Endodermal cell (in vitro differentiated cells): ENCODE data around the gene TECRL. TPM values are rescaled to one million over a fixed set of nuclear protein-coding genes. Genes with fewer than 3 reads are reported as not detected.

Experiments used
- DNase-seq: peaks from one replicate; pipeline ENCODE4 v3.0.0-alpha.2; 2017
- H3K27ac ChIP-seq: 2 replicates; pipeline ENCODE4 v1.5.1; 2013; ENCODE audit warnings: mild to moderate bottlenecking, low read depth, low read length, moderate library complexity
- H3K27me3 ChIP-seq: 2 replicates; pipeline ENCODE4 v1.6.1; 2013; ENCODE audit warnings: mild to moderate bottlenecking, low read length, moderate library complexity; ENCODE audit not compliant: insufficient read depth, control insufficient read depth, poor library complexity, severe bottlenecking
- H3K36me3 ChIP-seq: 2 replicates; pipeline ENCODE4 v1.7.0; 2013; ENCODE audit warnings: mild to moderate bottlenecking, low read length, moderate library complexity; ENCODE audit not compliant: control insufficient read depth, insufficient read depth
- H3K4me1 ChIP-seq: one replicate; pipeline ENCODE4 v1.7.0; 2013; ENCODE audit warnings: low read length; ENCODE audit not compliant: control insufficient read depth, insufficient read depth
- H3K4me3 ChIP-seq: 2 replicates; pipeline ENCODE4 v1.5.1; 2013; ENCODE audit warnings: mild to moderate bottlenecking, low read length, moderate library complexity
- H3K9ac ChIP-seq: 2 replicates; pipeline ENCODE4 v1.6.1; 2013; ENCODE audit warnings: mild to moderate bottlenecking, low read length, moderate library complexity; ENCODE audit not compliant: poor library complexity, severe bottlenecking; ENCODE audit errors: extremely low read depth
- H3K9me3 ChIP-seq: 2 replicates; pipeline ENCODE4 v1.6.1; 2013; ENCODE audit warnings: mild to moderate bottlenecking, low read length, moderate library complexity; ENCODE audit not compliant: control insufficient read depth
- H3K27ac Mint-ChIP-seq: 2 replicates; pipeline ENCODE4 v1.8.0; 2020; ENCODE audit warnings: mixed read lengths
- H3K27me3 Mint-ChIP-seq: 2 replicates; pipeline ENCODE4 v1.8.0; 2021; ENCODE audit warnings: mild to moderate bottlenecking, mixed read lengths; ENCODE audit not compliant: insufficient read depth
- H3K36me3 Mint-ChIP-seq: 2 replicates; pipeline ENCODE4 v1.8.0; 2020; ENCODE audit warnings: low read depth, mixed read lengths
- H3K4me1 Mint-ChIP-seq: 2 replicates; pipeline ENCODE4 v1.8.0; 2020; ENCODE audit warnings: mixed read lengths
- H3K4me3 Mint-ChIP-seq: 2 replicates; pipeline ENCODE4 v1.8.0; 2020; ENCODE audit warnings: mild to moderate bottlenecking, moderate library complexity, mixed read lengths
- H3K9me3 Mint-ChIP-seq: 2 replicates; pipeline ENCODE4 v1.8.0; 2020; ENCODE audit warnings: mild to moderate bottlenecking, mixed read lengths
- CTCF ChIP-seq: fragments of 200-600 bp; sonication (generic); conservative IDR thresholded peaks from 2 replicates; pipeline ENCODE4 v1.5.0; 2021; ENCODE audit warnings: antibody characterized with exemption, mild to moderate bottlenecking
- WGBS, 2 experiments: methylation state at CpG; one replicate each; pipeline versions ENCODE4 v1.1.5 to v1.1.7; 2013; ENCODE audit warnings: missing lambda C conversion rate in 2 of 2, mixed read lengths in 1 of 2; ENCODE audit not compliant: insufficient coverage in 1 of 2, insufficient read length in 1 of 2; 5-methylcytosine and 5-hydroxymethylcytosine counted together
- total RNA-seq, 2 donors: library from RNA; stranded (reverse); fragmentation: NEBNext Ultra II Directional in 1 of 2; extraction: Animal tissue kit (Norgen Biotek cat#: 25700) in 1 of 2; gene quantifications; 2 replicates in 1 of 2; 3 replicates in 1 of 2; pipeline ENCODE4 v1.2.1, GENCODE V29; 2021

Gene TECRL
- total RNA-seq, 2 donors from 2014 or later: not detected

DNA sequence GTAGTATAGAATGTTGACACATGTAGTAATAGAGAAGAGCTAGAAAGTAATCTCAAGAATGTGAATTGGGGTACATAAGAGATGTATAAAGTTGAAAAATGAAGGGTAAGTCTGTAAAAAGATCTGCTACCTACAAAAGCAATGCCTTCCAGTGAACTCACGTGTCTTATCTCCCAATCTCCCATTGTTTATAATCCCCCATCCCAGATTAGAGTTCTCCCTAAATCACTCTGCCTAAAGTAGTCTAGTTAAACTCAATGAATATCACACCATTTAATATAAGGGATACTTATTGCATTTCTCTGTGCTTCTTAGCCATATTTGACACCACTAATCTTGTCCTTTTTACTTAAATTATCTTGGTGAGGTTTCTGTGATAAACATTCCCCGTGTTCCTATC, 6.6 kb downstream of the TECRL start:
- peaks cover 25% of the 10 kb centered on the region for H3K4me1 Mint-ChIP-seq
- Histone ChIP-seq H3K27me3 (no peaks in the 10 kb centered on the region), H3K27ac (no peak overlapping the region), H3K36me3 (no peaks in the 10 kb centered on the region), H3K4me3 (no peak overlapping the region), H3K4me1 (no peaks in the 10 kb centered on the region), H3K9ac (no peak overlapping the region), H3K9me3 (peaks cover 30% of the 10 kb centered on the region)
- no peak overlapping the region for H3K4me3 Mint-ChIP-seq
- peaks cover 23% of the 10 kb centered on the region for H3K9me3 Mint-ChIP-seq
- H3K36me3 Mint-ChIP-seq: peaks cover 6% of the 10 kb centered on the region
- 45 to 80% methylated on average over 2 of the region's 2 CpGs for WGBS, 2 experiments
- TF ChIP-seq CTCF: no peak
- DNase-seq: no peak
- no peaks in the 10 kb centered on the region for H3K27me3 Mint-ChIP-seq
- no peak overlapping the region for H3K27ac Mint-ChIP-seq

DNA sequence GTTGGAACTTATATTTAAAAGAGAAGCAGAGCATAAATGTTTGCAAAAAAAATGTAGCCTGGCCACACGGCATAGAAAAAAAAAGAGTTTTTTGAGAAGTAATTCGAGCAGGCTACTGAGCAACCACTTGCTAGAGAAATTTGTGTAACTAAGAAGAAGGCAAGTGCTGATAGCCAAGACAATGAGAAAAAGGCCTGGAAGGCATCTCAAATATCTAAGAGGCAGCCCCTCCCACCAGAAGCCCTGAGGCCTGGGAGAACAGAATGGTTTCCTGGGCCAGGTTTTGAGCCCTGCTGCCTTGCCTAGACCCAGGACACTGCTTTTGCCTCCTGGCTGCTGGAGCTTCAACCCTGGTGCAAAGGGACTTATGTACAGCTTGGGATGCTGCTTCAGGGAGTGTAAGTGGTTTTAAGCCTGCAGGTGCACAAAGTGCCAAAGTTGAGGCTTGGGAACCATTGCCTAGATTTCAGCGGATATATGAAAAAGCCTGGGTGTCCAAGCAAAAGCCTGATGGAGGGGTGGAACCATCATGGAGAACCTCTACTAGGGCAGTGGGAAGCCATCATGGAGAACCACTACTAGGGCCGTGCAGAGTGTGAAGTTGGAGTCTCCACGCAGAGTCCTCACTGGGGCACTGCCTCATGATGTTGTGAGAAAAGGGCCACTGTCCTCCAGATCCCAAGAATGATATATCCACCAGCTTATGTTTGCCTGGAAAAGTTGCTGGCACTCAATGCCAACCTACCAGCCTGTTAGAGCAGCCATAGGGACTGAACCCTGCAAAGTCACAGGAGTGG, 9.7 kb downstream of the TECRL start:
- H3K36me3 ChIP-seq: no peaks in the 10 kb centered on the region
- no peak overlapping the region for H3K27ac Mint-ChIP-seq
- no peak overlapping the region for H3K4me3 Mint-ChIP-seq
- peaks cover 30% of the 10 kb centered on the region for H3K9me3 ChIP-seq
- H3K4me1 Mint-ChIP-seq: peaks cover 18% of the 10 kb centered on the region
- H3K9ac ChIP-seq: no peak overlapping the region
- TF ChIP-seq CTCF: no peak
- H3K27ac ChIP-seq: no peak overlapping the region
- H3K36me3 Mint-ChIP-seq: peaks cover 6% of the 10 kb centered on the region
- no peaks in the 10 kb centered on the region for H3K27me3 Mint-ChIP-seq
- WGBS, 2 experiments: 96 to 97% methylated on average over 5 of the region's 5 CpGs
- H3K4me3 ChIP-seq: no peak overlapping the region
- H3K9me3 Mint-ChIP-seq: peaks cover 29% of the 10 kb centered on the region
- H3K4me1 ChIP-seq: no peaks in the 10 kb centered on the region
- no peaks in the 10 kb centered on the region for H3K27me3 ChIP-seq
- peak; percentile 43 for DNase-seq

- DNase-seq: no peak
- H3K36me3 Mint-ChIP-seq: peaks cover 1% of the 10 kb centered on the region
- H3K4me3 ChIP-seq: no peak overlapping the region
- H3K9me3 ChIP-seq: peaks cover 14% of the 10 kb centered on the region
- no peak overlapping the region for H3K9ac ChIP-seq
- H3K36me3 ChIP-seq: no peaks in the 10 kb centered on the region
- TF ChIP-seq CTCF: no peak
- H3K4me3 Mint-ChIP-seq: no peak overlapping the region
- peaks cover 15% of the 10 kb centered on the region for H3K9me3 Mint-ChIP-seq
- H3K27ac ChIP-seq: no peak overlapping the region
- no CpG with 5 or more reads among the region's 3 CpGs for WGBS, 2 experiments
- no peaks in the 10 kb centered on the region for H3K27me3 Mint-ChIP-seq
- no peaks in the 10 kb centered on the region for H3K4me1 ChIP-seq
- H3K27me3 ChIP-seq: no peaks in the 10 kb centered on the region
- H3K4me1 Mint-ChIP-seq: peaks cover 3% of the 10 kb centered on the region
- H3K27ac Mint-ChIP-seq: no peak overlapping the region
These were observed 14.8 kb downstream of the TECRL start for GRCh38 chr4:64394469-64394868.
